HS-5 (cell line): Measurements from ENCODE around the gene CD63.

Experiments
- DNase-seq: peaks from one replicate; pipeline ENCODE4 v3.0.0-alpha.2; 2012; ENCODE audit warnings: low read depth

CD63 gene

DNA sequence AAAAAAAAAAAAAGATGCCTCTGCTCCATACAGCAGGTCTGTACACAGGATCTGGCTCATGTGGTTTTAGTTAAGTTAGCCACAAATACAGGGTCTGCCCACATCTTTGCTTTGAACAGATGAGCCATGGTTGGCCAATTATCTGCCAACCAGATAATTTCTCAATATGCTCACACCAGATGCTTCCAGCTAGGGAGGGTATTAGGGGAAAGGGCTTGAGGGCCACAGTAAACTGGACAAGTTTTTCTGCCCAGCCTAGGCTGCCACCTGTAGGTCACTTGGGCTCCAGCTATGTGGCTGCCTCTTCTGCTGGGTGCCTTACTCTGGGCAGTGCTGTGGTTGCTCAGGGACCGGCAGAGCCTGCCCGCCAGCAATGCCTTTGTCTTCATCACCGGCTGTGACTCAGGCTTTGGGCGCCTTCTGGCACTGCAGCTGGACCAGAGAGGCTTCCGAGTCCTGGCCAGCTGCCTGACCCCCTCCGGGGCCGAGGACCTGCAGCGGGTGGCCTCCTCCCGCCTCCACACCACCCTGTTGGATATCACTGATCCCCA is 7.8 kb downstream of the CD63 start:
- DNase-seq = peak; percentile 97

DNA sequence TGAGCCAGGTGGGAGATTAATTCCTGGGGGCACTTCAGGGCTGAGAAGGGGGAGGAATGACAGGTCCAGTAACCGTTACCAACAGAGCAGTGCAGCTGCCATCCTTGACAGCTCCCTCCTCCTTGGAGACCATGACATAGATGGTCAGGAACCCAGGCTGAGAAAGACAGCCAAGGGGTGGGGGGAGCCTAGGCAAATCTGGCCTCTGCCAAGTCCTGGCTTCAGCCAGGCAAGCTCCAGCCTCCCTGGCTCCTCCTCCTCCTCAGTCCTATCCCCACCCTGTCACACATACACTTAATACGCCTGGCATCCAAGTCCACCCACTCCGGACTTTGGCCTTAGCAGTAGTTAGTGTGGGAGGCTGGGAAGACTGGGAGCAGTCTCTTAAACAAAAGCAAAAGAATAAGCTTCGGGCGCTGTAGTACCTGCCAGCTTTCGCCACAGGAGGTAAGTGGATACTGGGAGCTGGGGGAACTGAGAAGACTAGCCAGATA is 8.7 kb downstream of the CD63 start, which contains the start of gene RDH5:
Gene RDH5, plus strand, starts transcription at position 323 of the 494 bp plus-strand sequence. CDS start 792 bp downstream, outside the sequence.
- no peak for DNase-seq

DNA sequence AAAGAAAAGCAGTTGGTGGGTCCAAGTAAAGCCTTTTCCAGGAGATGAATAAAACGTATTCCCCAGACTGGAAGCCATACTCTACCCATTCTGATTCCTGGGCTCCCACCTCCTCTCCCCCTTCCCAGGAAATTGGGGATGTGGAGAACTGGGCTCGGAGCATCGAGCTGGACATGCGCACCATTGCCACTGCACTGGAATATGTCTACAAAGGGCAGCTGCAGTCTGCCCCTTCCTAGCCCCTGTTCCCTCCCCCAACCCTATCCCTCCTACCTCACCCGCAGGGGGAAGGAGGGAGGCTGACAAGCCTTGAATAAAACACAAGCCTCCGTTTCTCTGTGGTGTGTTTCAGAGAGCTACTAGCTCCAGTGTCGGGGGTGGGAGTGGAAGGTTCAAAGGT is 9.4 kb downstream of the CD63 start:
- DNase-seq = no peak

DNA sequence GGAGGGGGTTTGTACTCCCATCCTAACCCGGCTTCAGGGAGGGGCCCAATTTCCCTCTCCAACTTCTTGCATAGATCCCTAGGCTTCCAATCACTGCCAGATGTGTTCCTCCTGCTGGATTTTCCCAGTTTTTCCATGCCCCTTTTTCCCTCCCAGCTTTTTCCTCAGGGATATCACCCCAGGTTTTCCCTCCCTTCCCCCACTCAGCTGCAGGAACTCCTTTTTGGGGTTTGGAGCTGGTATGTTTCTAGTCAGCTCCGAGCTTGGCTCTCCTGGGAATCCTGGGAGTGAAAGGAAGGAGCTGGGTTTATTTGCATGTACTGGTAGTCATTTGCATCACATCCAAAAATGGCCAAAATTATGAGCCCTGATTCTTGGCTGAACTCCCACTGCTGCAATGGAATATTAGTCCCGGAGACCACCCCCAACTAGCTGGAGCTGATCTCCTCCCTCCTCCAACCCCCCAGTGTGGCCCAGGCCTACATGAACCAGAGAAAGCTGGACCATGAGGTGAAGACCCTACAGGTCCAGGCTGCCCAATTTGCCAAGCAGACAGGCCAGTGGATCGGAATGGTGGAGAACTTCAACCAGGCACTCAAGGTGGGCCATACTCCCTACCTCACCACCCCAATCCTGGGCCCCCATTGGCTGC is 10.1 kb downstream of the CD63 start:
- no peak for DNase-seq

DNA sequence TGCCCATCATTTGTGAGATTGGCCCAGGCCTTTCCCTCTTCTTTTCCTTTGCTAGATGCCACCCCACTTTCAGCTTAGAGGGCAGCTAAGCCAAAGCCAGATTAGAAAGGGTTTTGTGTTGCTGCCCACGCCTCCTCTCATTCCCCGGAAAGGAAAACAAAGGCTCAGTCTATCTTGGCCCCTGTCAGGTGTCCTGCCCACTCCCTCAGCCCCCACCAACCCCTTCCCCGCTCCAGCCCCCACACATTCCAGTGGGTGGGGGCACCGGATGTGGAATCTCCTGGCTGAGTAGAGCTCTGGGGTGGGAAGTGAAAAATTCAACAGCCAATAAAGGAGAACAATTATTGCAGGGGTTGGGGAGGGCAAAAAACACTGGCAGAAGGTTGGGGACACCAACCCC is 10.8 kb downstream of the CD63 start:
- DNase-seq = no peak

DNA sequence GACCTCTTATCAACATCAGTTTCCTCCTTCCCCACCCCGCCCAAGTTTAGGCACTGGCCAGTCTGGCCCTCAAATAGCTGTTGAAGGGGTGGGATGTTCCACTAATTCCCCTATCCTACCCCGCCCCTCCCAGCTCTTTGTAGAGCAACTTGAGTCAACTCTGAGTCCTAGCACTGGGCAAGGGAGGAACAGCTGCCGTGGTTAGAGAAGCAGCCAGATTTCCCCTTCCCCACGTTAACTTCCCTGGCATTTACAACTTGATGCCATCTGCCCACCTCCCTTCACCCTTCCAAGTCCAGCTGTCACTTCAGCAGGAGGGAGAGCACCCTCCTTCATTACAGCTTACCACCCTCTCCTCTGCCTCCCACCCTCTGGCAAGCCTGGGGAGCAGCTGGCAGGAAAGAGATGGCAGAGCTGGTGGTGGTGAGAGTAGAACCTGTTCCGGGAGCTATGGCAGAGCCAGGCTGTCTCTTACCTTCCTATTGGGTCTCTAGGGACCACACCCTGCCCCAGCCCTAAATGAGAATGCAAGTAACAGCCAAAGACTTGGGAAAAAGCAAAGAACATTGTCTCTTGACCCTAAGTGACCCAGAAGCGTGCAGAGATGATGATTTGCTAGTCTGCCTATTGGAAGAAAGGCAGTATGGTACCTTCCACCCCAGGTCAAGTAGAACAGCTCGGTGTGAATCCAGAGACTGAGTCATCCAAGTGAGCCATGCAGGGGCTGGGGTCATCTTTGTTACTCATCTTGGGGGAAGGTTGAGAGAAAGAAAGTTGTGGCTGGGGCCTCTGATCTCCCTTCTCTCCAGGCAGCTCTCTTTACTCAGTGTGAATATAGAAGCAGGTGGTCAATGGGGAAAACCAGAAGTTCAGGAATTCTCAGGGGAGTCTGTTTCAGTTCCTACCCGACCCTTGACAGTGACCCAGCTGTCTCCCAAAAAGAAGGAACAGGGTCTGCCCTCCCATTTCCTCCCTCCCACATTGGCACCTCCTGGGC is 11.5 kb downstream of the CD63 start:
- no peak for DNase-seq

DNA sequence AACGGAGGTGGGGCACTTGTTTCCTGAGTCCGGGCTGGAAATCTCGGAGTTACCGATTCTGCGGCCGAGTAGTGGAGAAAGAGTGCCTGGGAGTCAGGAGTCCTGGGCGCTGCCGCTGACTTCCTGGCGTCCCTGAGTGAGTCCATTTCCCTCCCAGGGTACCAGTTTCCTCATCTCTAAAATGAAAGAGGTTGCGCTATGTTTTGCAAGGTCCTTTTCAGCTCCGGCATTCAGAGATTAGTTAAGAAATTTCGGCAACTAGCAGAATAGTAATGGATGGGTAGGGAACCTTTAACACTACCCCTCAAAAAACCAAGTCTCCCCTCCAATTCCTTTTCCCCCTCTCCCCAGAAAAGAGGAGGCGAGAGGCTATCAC is 12.2 kb downstream of the CD63 start:
- DNase-seq = no peak

DNA sequence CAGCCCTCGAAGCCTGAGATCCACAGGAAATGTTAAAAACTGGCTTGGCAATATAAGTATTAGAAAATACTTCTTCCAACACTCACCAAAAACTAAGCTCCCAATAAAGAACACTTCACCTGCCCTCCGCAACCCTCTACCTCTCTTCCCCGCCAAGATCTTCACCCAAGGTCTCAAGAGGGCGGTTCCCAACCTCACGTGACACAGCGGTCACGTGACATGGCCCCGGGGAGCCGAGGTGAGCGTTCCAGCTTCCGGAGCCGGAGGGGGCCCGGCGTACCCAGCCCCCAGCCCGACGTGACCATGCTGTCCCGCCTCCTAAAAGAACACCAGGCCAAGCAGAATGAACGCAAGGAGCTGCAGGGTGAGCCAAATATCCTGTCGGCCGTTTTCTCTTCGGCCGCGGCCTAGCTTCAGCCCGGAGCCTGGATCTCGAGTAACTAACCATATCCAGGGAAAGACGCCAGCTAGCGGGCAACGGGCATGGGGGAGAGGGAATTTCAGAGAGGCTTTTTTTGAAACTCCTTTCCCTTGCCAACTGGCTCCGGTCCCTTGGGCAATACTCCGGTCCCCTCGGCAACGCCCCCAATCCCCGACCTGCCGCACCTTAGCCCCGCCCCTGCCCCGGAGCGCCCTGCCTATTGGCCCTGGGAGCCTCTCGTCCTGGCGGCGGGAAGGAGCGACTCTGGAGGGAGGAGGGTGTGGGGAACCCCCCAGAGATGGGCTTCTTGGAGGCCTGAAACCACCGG is 12.8 kb downstream of the CD63 start, which contains the start of gene BLOC1S1:
Gene BLOC1S1, plus strand, starts transcription at position 214 of the 749 bp plus-strand sequence. Its CDS starts 6 bp downstream, at position 220.
- DNase-seq = peak; percentile 88

DNA sequence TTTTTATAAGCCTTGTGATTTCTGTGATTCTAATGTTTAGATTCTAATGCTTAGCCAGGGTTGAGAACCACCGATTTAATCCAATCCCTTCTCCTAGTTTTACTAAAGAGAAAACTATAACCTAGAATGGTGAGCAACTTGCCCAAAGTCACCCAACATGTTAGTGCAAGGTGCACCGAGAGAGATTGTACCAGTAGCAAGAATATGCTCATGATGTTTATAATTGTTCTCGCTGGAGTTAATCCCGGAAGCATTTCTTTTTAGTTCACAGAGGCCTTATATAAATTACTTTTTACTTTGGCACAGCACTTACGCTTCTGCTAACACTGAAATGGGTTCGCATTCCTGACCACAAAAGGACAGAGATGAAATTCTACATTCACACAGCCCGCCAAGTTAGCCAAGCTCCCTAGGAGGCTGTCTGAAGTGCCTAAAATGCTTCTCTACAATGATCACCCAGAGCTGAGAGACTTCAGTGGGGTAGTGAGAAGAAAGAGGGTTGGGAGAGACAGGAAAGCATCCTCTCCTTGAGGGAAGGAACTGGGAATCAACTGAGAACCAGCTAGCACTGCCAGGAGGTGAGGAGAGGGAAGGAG is 13.5 kb downstream of the CD63 start:
- DNase-seq = no peak

DNA sequence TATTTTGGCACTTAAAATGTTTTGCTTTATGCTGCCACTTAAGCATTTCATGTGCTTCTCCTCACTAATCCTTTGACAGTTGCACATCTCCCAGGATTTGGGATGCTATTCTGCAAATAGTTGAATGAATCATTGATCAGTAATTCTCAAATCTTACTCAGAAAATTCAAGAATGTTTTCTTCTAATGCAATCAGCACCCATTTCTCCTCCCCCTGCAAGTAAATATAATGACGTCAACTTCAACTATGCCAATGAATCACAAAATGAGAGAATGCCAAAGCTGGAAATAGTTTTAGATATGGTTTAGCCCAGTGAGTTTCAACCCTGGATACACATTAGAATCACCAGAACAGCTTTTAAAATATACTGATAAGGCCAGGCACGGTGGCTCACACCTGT is 15.1 kb downstream of the CD63 start:
- peak; percentile 91 for DNase-seq

DNA sequence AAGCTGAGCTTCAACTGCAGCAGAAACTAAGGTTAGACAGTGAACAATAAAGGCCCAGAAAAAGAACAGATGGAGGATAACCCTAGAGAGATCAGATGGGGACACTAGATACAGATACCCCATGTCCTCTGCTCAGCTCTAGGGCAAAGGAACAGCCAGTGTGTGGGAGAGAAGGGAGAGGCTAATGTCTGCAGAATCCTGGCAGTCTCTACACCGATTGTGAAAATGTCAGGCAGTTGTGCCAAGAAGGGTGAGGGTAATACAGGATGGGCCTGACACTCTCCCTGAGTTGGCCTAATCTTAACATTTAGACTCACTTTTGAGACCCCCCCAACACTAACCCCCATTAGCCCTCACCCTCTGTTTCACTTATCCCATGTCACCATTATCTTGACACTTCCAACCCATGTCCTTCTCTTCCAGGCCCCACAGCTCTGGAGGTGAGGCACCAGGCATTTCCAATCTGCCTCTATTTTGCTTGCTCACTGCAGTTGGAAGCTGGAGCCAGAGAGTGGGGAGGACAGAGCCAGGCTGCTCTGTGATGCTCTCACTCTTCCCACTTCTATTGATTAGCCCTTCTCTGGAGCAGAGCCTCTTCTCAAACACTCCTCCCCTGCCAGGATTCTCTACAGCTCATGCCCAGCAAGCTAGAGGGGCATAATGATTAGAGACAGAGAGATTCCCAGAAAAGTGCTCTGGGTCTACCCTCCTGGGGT is 16.0 kb downstream of the CD63 start:
- no peak for DNase-seq

DNA sequence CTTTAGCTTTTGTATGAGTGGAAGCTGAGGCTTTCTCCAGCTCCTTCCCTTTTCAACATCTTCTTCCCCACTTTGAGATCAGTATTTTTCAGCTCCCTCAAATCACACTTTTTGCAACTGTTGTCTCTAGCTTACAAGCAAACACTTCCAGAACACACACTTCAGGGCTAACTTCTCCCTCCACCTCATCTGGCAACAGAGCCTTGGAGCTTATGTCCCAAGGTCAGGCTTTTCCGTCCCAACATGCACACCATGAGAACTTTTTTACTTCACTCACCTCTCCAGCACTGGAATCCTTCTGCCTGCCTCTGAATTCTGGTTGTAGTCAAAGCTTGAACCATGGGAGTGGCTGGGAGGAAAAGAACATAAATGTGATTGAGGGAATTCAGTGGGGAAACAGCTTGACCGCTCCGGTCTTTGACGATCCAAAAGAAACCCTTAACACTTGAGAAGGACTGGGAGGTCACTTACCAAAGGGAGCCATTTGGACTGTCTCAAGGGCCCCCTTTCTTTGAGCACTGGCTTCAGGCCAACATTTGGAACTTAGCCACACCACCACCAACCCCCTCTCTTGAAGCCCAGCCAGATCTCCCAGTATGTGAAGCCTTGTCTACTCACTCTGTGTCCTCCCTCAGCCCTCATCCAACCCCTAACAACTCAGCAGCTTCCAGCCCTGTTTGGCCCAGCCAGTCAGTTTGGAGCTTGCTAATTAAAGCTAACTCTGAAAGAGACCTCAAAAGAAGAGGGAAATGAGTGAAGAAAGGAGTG is 16.8 kb downstream of the CD63 start:
- DNase-seq = no peak

DNA sequence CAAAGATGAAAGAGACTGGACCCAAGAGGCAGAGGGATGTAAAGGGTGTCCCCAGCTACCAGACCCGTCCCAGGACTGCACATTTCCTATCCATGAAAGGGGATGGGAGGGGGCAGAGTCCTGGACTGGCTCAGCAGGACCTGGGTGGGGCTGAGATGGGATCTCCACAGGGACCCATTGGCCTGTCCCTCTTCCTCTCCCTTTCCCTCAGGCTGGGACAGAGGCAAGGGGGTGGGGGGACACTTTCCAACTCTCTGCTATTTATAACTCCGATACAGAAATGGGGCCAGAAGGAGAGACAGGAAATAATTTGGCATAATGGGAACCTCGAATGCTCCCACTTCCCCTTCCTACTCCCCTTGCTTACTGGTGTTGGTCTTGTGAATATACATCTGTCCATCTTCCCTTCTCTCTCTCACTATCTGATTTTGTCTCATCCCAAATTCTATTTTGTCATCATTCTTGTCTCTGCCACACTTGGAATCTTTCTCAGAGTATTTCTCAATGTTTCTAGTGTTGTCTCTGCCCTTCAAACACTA is 20.0 kb downstream of the CD63 start:
- DNase-seq = no peak

DNA sequence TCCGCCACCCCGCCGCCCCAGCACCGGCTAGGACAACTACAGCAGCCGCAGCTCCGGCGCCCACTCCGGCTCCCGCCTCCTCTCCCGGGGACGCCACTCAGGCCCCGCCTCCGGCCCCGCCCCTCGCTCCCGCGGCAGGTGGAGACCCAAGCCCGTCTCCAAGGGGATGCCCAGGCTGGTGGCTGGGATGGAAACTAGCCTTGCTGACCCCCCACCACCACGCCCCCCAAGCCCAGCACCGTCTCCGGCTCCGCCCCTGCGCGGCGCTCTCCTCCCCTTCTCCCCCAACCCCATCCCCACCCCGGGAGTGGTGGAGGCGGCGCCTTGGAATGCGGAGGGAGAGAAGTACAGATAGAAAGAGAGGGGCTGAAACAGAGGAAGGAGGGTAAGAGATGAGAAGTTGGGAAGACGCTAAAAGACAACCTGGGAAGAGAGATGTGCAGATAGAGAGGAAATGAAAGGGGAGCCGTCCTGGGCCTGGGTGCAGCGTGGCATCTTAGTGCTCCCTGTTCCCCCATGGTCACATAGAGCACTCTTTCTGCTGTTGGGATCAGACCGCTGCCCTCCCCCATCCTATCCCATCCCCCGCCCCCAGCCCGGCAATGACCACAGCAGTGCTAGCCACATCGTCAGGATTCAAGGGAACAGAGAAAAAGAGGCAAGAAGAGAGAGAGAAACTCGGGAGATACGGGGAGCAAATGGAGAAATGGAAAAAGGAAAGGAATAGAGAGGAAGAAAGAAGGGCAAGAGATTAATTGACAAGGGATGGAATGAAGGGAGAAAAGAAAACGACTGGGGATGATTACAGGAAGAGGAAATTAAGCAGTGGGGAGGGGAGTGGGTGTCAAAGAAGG is 20.7 kb downstream of the CD63 start, which contains the start of gene ITGA7:
Gene ITGA7, minus strand, starts transcription at position 64 of the 854 bp plus-strand sequence. CDS start 222 bp downstream, outside the sequence.
- DNase-seq = no peak

DNA sequence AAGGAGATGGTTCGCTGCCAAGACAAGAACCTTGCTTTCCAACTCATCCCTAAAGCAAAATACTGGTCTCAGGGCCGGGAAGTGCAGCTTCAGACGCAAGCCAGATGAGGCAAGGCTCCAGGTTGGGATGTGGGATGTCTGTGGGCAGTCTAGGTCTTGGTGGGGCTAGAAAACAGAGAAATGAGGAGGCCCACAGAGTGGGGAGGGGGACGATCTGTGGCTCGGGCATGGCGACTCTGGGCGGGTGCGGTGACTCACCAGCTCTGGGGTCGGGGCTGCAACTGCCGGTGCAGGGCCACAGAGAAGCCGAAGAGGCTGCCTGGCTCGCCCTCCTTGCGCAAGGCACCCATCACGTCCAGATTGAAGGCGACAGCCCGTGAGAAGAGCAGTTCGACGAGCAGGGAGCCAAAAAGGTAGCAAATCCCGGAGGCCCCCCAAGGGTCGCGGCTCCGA is 21.6 kb downstream of the CD63 start:
- DNase-seq = no peak

DNA sequence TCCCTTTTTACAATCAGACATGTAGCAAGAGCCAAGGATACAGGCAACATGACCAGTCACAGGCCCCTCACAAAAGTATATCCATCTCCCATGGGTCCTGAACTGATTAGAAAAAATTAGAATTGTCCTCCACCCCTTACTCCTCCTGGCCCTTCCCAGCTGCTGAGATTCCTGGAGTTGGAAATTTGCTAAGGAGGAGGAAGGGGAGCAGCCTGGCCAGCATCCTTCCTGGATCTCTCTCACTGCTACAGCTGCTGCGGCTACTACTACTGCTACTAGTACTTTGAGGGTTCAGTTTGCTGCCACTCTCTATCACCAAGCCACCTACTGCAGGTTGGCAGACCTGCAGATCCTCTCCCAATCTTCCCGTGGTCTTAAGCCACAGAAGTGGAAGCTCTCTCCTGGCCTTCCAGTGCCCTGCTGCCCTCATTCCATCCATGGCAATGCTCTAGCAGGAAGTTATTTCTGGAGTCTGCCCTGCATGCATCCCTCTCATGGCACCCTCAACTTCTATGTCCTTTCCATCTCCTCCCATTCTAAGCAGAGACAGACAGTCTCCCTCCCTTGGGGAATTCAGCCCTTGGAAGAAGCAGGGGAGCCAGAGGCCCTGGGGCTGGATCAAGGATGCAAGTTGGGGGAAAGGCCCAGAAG is 22.1 kb downstream of the CD63 start:
- no peak for DNase-seq

DNA sequence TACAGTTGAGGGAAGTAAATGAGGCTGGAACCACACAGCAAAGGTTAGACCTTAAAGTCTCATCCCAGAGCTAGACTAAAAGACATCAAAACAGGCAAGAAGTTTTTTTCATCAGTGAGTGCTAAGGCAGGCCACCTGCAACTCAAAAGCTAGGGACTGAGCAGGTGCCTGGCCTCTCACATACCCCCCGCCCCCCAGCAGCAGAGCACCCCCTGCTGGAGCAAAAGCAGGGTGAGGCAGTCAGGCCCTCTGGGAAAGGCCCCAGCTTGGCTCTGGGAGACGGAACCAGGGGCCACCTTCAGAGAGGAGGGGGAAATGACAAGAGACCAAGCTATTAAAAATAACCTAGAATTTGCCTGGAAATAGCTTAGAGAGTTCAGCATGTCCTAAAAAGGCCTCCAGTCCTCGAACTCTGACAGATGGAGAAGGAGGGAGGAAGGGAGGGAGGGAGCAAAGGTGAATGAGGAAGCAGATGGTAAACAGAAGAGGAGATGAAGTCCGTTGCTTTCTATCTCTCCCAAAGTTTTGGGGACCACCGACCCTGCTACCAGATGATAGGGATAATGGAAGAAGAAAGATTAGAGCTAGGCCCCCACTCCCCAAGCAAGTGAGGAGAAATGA is 22.9 kb downstream of the CD63 start:
- DNase-seq = no peak
